ENCODE measurements around the gene MAD1L1.

DNA sequence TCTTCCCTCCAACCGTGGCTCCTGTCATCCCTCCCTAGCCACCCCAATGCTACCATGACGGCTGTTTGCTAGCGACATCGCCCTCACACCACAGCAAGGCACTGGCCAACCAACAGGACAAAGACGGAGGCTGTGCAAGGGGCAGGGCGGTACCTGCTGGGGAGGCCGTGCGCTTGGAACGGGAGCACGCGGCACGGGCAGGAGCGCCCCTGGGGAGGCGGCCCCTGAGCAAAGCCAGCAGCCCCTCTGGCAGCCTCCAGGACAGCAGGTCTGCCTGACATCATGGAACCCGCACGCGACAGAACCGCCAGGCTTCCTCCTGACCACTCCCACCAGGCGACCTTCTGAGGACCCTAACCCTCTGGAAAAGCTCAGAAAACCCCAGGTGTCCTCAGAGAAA lies 12.7 kb downstream of the MAD1L1 start:
- no peak for TF ChIP-seq POLR2AphosphoS5 (IDR thresholded peaks at IDR 0.05)
- TF ChIP-seq, protein P1, sequence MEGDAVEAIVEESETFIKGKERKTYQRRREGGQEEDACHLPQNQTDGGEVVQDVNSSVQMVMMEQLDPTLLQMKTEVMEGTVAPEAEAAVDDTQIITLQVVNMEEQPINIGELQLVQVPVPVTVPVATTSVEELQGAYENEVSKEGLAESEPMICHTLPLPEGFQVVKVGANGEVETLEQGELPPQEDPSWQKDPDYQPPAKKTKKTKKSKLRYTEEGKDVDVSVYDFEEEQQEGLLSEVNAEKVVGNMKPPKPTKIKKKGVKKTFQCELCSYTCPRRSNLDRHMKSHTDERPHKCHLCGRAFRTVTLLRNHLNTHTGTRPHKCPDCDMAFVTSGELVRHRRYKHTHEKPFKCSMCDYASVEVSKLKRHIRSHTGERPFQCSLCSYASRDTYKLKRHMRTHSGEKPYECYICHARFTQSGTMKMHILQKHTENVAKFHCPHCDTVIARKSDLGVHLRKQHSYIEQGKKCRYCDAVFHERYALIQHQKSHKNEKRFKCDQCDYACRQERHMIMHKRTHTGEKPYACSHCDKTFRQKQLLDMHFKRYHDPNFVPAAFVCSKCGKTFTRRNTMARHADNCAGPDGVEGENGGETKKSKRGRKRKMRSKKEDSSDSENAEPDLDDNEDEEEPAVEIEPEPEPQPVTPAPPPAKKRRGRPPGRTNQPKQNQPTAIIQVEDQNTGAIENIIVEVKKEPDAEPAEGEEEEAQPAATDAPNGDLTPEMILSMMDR (IDR thresholded peaks at IDR 0.05), result no peak
